DND-41 (cell line): Measurements from ENCODE around the gene OTOS.

Experiments
- ATAC-seq: fragments of 200-7000 bp; cut with Tn5 transposase; 3 replicates; pipeline ENCODE4 v1.9.1; 2021; ENCODE audit warnings: low read depth; ENCODE audit not compliant: insufficient read depth
- DNase-seq: peaks from one replicate; pipeline ENCODE4 v3.0.0-alpha.2; 2020
- H2AFZ ChIP-seq: 2 replicates; pipeline ENCODE4 v1.6.0; 2012; ENCODE audit warnings: low read depth, low read length
- H3K27ac ChIP-seq: 2 replicates; pipeline ENCODE4 v1.5.1; 2012; ENCODE audit warnings: low read length, inconsistent platforms
- H3K27me3 ChIP-seq: fragments of 200-600 bp; sonication (generic); 2 replicates; pipeline ENCODE4 v1.6.0; 2012; ENCODE audit warnings: low read length, mild to moderate bottlenecking, inconsistent platforms; ENCODE audit not compliant: insufficient read depth, poor library complexity
- H3K36me3 ChIP-seq: 2 replicates; pipeline ENCODE4 v1.5.1; 2012; ENCODE audit warnings: low read length, inconsistent platforms; ENCODE audit not compliant: insufficient read depth
- H3K4me1 ChIP-seq: 2 replicates; pipeline ENCODE4 v1.5.1; 2012; ENCODE audit warnings: mild to moderate bottlenecking, low read length; ENCODE audit not compliant: insufficient read depth
- H3K4me2 ChIP-seq: 2 replicates; pipeline ENCODE4 v1.6.0; 2012; ENCODE audit warnings: mild to moderate bottlenecking, moderate library complexity, low read length, inconsistent platforms; ENCODE audit not compliant: insufficient read depth
- H3K4me3 ChIP-seq, 2 experiments: fragments of 200-600 bp in 1 of 2; shearing (Covaris generic) in 1 of 2; 2 replicates each; pipeline ENCODE4 v1.5.1; 2012 to 2016; ENCODE audit warnings: inconsistent platforms in 2 of 2, low read length in 2 of 2, mild to moderate bottlenecking in 2 of 2, low read depth in 1 of 2, moderate library complexity in 1 of 2
- H3K79me2 ChIP-seq: 2 replicates; pipeline ENCODE4 v1.6.0; 2012; ENCODE audit warnings: low read length, inconsistent platforms; ENCODE audit not compliant: insufficient read depth
- H3K9ac ChIP-seq: 2 replicates; pipeline ENCODE4 v1.6.0; 2012; ENCODE audit warnings: low read depth, mild to moderate bottlenecking, inconsistent platforms, low read length, moderate library complexity
- H3K9me3 ChIP-seq: 2 replicates; pipeline ENCODE4 v1.5.1; 2012; ENCODE audit warnings: low read length, moderate library complexity, mild to moderate bottlenecking, inconsistent platforms; ENCODE audit not compliant: insufficient read depth, severe bottlenecking
- H4K20me1 ChIP-seq: 2 replicates; pipeline ENCODE4 v1.6.0; 2012; ENCODE audit warnings: low read length; ENCODE audit not compliant: insufficient read depth
- CTCF ChIP-seq: IDR thresholded peaks from 2 replicates; pipeline ENCODE4 v1.5.1; 2012; ENCODE audit warnings: borderline replicate concordance, low read length, moderate library complexity, mild to moderate bottlenecking; ENCODE audit not compliant: poor library complexity, severe bottlenecking; ENCODE audit errors: extremely low read depth
- EZH2 ChIP-seq: IDR thresholded peaks from 3 replicates; pipeline ENCODE4 v1.6.1; 2012; ENCODE audit warnings: borderline replicate concordance, low read depth, mild to moderate bottlenecking, moderate library complexity, low read length, inconsistent platforms; ENCODE audit not compliant: severe bottlenecking

OTOS gene

GRCh38 chr2:240111253-240111652 lies 29.2 kb downstream of the OTOS start:
- Histone ChIP-seq H3K79me2 (no peaks in the 10 kb centered on the region), H3K27me3 (peaks cover 32% of the 10 kb centered on the region), H3K36me3 (no peaks in the 10 kb centered on the region), H3K9ac (no peak overlapping the region), H4K20me1 (no peaks in the 10 kb centered on the region), H3K4me1 (no peaks in the 10 kb centered on the region), H3K4me2 (no peak overlapping the region), H3K9me3 (no peaks in the 10 kb centered on the region), H3K27ac (no peak overlapping the region), H2AFZ (no peak overlapping the region), H3K4me3 (no peak overlapping the region)
- no peak for ATAC-seq
- no peak for TF ChIP-seq EZH2
- no peak for TF ChIP-seq CTCF
- no peak for DNase-seq

- Histone ChIP-seq H3K4me2 (no peak overlapping the region), H3K27me3 (peaks cover 29% of the 10 kb centered on the region), H3K36me3 (no peaks in the 10 kb centered on the region), H3K9ac (no peak overlapping the region), H3K79me2 (no peaks in the 10 kb centered on the region), H3K4me1 (no peaks in the 10 kb centered on the region), H3K4me3 (no peak overlapping the region), H4K20me1 (no peaks in the 10 kb centered on the region), H2AFZ (no peak overlapping the region), H3K9me3 (no peaks in the 10 kb centered on the region), H3K27ac (no peak overlapping the region)
- DNase-seq: no peak
- no peak for TF ChIP-seq CTCF
- no peak for TF ChIP-seq EZH2
- no peak for ATAC-seq
Observed at GRCh38 chr2:240109386-240109785, 31.1 kb downstream of the OTOS start.

GRCh38 chr2:240107477-240107796 lies 33.0 kb downstream of the OTOS start:
- H3K9ac ChIP-seq: no peak overlapping the region
- no peaks in the 10 kb centered on the region for H3K79me2 ChIP-seq
- DNase-seq: no peak
- no peak overlapping the region for H3K4me3 ChIP-seq
- H2AFZ ChIP-seq: no peak overlapping the region
- peaks cover 18% of the 10 kb centered on the region for H3K27me3 ChIP-seq
- no peaks in the 10 kb centered on the region for H3K9me3 ChIP-seq
- H3K36me3 ChIP-seq: no peaks in the 10 kb centered on the region
- no peaks in the 10 kb centered on the region for H4K20me1 ChIP-seq
- ATAC-seq: no peak
- TF ChIP-seq CTCF (no peak), EZH2 (no peak)
- no peak overlapping the region for H3K27ac ChIP-seq
- H3K4me2 ChIP-seq: no peak overlapping the region
- H3K4me1 ChIP-seq: no peaks in the 10 kb centered on the region
